GM19023 (cell line): ENCODE data around the gene BSCL2.
"Not testable (repeated sequence)": the region's sequence is repeated elsewhere in the genome, so short reads cannot be mapped to it uniquely, and the experiment has no call there.

ENCODE experiments used
- ATAC-seq: cut with Tn5 transposase; IDR thresholded peaks from one replicate; pipeline ENCODE4 v1.9.1; 2021; ENCODE audit warnings: mild to moderate bottlenecking, moderate library complexity; ENCODE audit not compliant: unreplicated experiment

The BSCL2 gene

DNA sequence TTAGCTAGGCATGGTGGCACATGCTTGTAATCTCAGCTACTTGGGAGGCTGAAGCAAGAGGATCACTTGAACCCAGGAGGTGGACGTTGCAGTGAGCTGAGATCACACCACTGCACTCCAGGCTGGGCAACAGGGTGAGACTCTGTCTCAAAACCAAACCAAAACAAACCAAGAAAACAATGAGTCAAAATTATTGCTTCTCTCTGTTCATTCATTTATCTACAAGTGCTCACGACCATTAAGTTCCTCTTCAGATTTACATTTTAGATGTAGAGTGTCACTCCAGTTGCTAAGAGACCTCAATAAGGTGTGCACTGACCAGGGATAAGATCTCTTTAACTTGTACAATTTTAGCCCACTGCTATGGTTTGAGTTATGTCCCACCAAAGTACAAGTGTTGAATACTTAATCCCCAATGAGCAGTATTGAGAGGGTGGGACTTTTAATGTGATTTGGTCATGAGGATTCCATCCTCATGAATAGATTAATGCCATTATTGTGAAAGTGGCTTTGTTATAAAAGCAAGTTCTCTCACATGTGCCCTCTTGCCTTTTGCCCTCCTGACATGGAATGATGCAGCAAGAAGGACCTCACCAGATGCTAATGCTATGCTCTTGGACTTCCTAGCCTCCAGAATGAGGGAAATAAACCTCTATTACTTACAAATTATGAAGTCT lies 12.2 kb upstream of the BSCL2 start:
- ATAC-seq, result no peak

GRCh38 chr11:62716816-62717215 lies 9.6 kb upstream of the BSCL2 start:
- no peak for ATAC-seq

DNA sequence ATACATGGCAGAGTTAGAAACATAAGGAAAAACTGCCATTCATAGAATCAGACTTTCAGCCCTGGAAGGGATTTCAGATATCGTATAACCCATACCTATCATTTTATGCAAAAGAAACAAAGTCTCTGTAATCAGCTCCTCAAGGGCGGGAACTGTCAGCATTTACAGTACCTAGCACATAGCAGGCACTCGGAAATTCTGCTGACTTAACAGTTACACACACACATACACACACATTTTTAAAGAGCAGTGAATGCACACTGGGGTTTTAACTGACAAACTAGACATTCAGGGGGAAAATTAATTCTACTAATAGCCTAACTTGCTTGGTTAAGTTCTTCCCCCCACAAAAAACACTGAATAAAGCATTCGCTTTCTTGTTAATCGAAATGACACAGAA lies 9.0 kb upstream of the BSCL2 start:
- no peak for ATAC-seq

- no peak for ATAC-seq
Observed at GRCh38 chr11:62715150-62716130, 8.2 kb upstream of the BSCL2 start.

- no peak for ATAC-seq
Observed at GRCh38 chr11:62713343-62713742, 6.1 kb upstream of the BSCL2 start.

- ATAC-seq, result no peak
Observed at GRCh38 chr11:62712861-62713260, 5.6 kb upstream of the BSCL2 start.

DNA sequence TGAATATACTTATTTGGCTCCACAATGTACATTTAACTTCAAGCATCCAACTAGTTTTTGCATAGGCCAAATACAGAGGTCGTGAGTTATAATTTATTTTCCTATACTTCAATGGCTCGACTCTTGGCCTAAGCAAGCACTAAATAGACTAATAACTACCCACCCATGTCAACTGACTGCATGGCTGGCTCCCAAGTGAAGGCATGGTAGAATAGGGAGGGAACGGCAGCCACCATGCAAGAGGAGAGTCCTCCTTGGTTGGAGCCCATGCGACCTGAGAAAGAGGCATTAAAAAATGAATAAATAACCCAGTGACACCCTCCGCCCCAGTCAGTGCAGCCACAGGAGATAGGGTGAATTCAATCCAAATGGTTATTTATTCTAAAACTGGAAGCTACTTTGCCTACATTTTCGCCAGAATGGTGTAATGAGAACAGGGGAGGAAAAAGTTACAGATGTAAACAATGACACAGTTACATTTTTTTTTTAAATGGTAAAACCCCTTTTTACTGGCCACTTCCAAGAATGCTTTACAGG lies 5.1 kb upstream of the BSCL2 start:
- no peak for ATAC-seq

DNA sequence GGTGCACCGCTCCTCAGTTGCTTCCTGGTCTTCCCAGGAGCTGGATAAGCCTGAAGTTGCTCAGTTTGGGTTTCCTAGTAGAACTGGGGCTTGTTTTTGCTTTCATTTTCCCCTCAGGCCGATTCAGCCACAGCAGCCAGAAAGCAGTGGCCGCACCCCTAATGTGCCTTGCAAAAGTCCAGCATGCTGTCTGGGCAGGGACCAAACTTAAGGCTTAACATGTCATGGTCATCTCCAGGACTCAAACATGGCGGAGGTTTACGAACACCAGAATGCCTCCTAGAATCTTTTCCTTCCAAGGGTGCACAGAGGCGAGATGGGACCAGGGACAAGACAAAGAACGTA lies 2.7 kb upstream of the BSCL2 start:
- no peak for ATAC-seq

- ATAC-seq, result peak; percentile 74
Observed at GRCh38 chr11:62709247-62710000, 2.2 kb upstream of the BSCL2 start.

DNA sequence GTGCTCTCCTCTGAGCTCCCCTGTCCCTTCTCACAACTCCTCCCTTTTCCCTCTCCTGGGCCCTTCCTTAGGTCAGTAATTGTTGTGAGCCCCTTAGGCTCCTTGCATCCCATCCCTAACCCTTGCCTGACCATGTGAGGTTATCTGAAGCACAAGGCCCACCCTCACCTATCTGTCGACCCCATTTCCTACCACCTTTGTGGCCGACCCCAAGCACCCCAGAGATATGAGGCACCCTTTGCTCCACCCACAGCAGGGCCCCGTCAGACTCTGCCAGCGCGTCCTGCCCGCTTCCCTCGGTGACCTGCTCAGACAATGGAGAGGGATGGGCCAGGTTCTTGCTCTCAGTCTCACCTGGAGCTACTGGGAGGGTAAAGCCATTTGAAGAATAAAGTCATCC lies 1.6 kb upstream of the BSCL2 start:
- no peak for ATAC-seq

GRCh38 chr11:62708392-62708791 lies 1.2 kb upstream of the BSCL2 start:
- ATAC-seq, result no peak

DNA sequence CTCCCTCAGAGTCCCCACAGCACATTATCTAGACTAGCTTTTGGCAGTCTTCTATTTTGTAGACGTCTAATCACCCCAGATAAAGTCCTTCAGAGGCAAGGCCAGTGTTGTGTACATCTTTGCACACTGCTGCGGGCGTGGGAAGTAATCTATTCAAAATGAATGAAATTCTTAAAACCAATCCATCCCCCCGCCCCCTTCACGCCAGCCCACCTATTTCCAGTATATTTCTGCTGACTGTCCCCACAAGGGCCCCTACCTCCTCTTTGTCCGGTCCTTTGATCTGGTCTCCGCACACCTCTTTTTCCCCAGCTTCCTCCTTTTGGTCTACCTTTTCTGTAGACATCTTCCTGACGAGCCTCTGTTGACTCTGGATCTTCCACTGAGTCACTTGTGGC lies 375 bp downstream of the BSCL2 start:
- no peak for ATAC-seq

GRCh38 chr11:62705880-62706849 lies 1.1 kb downstream of the BSCL2 start:
- ATAC-seq, result peak; percentile 55

DNA sequence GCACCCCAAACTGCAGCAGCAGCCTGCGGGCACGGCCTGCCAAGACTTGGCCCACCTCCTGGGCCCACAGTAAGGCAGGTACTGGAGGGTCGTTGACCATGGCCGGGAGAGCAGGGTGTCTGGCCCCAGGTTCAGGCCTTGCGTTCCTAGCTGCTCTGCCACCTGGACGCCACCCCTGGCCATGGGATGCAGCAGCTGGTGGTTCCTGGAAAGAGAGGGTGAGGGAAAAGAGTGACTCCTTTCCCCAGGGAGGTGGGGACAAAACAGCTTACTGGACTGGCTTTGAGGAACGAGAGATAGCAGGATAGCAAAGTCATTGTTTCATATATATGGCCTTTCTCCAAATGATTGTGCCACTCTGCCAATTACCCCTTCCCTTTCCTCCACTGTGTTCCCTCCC lies 1.8 kb downstream of the BSCL2 start:
- ATAC-seq, result no peak

DNA sequence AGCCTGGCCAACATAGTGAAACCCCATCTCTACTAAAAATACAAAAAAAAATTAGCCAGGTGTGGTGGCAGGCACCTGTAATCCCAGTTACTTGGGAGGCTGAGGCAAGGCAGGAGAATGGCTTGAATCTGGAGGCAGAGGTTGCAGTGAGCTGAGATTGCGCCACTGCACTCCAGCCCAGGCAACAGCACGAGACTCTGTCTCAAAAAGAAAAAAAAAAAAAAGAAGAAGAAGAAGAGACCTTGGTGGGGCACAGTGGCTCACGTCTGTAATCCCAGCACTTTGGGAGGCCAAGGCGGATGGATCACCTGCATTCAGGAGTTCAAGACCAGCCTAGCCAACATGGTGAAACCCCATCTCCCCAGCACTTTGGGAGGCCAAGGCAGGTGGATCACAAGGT lies 3.3 kb downstream of the BSCL2 start:
- ATAC-seq, result not testable (repeated sequence)

- no peak for ATAC-seq
Observed at GRCh38 chr11:62702246-62702645, 5.0 kb downstream of the BSCL2 start.

- ATAC-seq, result no peak
Observed at GRCh38 chr11:62694455-62695167, 12.6 kb downstream of the BSCL2 start.

DNA sequence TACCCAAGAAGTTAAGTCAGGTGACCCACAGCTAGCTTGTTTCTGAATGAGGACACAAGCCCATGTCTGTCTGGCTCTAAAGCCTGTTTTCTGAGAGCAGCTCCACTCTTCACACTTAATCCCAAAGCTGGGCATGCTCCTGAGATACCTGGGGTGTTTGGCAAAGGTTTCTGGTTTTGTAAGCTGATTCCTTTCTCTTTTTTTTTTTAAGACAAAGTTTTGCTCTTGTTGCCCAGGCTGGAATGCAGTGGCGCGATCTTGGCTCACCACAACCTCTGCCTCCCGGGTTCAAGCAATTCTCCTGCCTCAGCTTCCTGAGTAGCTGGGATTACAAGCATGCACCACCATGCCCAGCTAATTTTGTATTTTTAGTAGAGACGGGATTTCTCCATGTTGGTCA lies 13.6 kb downstream of the BSCL2 start:
- ATAC-seq, result not testable (repeated sequence)

DNA sequence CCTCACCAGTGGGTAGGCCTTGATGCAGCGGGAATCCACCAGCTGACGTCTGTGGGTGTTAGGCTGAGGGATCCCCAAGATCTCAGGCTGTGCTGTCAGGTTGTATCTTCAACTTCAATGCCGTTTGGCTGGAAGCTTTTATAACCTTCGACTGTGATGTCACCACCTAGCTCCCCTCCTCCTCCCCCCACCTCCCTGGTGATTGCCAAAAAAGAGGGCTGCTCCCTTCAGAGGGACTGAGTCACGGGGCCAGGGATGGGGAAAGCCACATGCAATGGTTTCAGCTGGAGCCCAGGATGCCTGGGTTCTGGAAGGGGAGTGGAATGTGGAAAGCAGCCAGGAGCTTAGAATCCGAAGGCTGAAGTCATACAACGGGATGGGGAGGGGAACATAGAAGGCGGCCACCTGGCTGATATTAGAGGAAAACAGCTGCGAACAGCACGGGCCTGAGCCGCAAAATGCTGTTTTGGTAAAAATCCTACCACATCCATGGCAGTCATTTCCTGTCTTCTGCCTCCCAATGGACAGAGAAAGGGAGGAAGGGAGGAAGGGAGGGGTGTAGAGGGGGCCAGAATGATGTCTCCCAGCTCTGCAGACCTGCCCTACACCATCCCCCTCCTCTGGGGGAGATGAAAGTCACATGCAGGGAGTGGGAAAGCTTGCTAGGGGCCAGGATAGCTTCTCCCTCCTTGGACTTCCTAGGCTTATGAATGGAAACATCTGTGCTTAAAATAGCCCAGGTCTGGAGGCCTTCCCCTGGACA lies 17.6 kb downstream of the BSCL2 start, which contains the start of gene LRRN4CL:
Gene LRRN4CL (minus strand): TSS at position 110 of the 763 bp plus-strand sequence. CDS start 1,022 bp downstream, outside the sequence.
- ATAC-seq, result no peak
